BLaER1 treated with 17β-estradiol and CSF1 and Interleukin-3, amounts not matched to agents 10 nM and 100 nM (cell line): ENCODE results near the gene HIBADH.

Source experiments
- H3K27ac ChIP-seq, 11 experiments: shearing (Covaris generic); formaldehyde crosslinking; 2 replicates each; pipeline ENCODE4 v1.8.1; 2022
- H3K27me3 ChIP-seq, 11 experiments: shearing (Covaris generic); formaldehyde crosslinking; 2 replicates each; pipeline ENCODE4 v1.8.1; 2022
- H3K36me3 ChIP-seq, 11 experiments: shearing (Covaris generic); formaldehyde crosslinking; 2 replicates each; pipeline ENCODE4 v1.8.1; 2022
- H3K4me1 ChIP-seq, 10 experiments: shearing (Covaris generic); formaldehyde crosslinking; 2 replicates each; pipeline ENCODE4 v1.8.1; 2022
- H3K4me2 ChIP-seq, 11 experiments: shearing (Covaris generic); formaldehyde crosslinking; 2 replicates each; pipeline ENCODE4 v1.8.1; 2022
- H3K4me3 ChIP-seq, 10 experiments: shearing (Covaris generic); formaldehyde crosslinking; 2 replicates each; pipeline ENCODE4 v1.8.1; 2022
- H3K9ac ChIP-seq, 11 experiments: shearing (Covaris generic); formaldehyde crosslinking; 2 replicates each; pipeline ENCODE4 v1.8.1; 2022
- H3K9me3 ChIP-seq, 11 experiments: shearing (Covaris generic); formaldehyde crosslinking; replicated peaks in 1 of 11; 2 replicates each; pipeline ENCODE4 v1.8.1; 2022
- H4K20me1 ChIP-seq, 11 experiments: shearing (Covaris generic); formaldehyde crosslinking; 2 replicates each; pipeline ENCODE4 v1.8.1; 2022
- Cebpa-rat ChIP-seq, 11 experiments: shearing (Covaris generic); IDR thresholded peaks; 2 replicates each; pipeline ENCODE4 v1.8.1; 2022

HIBADH gene

DNA sequence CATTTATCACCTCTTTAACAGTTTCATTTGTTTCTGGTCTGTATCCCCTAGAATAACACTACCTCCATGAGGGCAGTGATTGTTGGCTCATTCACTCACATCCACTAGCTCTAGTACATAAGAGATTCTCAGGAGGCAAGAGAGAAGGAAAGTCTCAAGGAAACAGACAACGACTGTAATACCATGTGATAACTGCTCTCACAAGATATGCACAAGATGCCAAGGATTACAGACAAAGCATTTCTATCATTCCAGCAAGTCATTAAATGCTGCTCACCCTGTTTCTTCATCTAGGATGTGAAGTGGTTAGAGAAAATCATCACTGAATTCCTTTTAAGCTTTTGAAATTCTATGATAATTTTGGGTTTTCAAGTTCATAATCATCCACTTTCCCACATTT is 115.3 kb downstream of the HIBADH start:
- Histone ChIP-seq H3K4me1 (peaks cover 0 to 4% (median 0%) of the 10 kb centered on the region in 10 experiments; a peak in 2 of 20 replicates), H3K27ac (no peak overlapping the region), H3K9me3 (peaks cover 0 to 5% (median 3%) of the 10 kb centered on the region in 11 experiments; a peak in 10 of 22 replicates), H3K4me2 (no peak overlapping the region), H3K27me3 (no peaks in the 10 kb centered on the region), H3K36me3 (peaks cover 2 to 10% (median 6%) of the 10 kb centered on the region in 11 experiments; a peak in 13 of 22 replicates), H3K9ac (no peak overlapping the region), H3K4me3 (no peak overlapping the region), H4K20me1 (no peaks in the 10 kb centered on the region)
- TF ChIP-seq Cebpa-rat (IDR thresholded peaks at IDR 0.05), result no peak

DNA sequence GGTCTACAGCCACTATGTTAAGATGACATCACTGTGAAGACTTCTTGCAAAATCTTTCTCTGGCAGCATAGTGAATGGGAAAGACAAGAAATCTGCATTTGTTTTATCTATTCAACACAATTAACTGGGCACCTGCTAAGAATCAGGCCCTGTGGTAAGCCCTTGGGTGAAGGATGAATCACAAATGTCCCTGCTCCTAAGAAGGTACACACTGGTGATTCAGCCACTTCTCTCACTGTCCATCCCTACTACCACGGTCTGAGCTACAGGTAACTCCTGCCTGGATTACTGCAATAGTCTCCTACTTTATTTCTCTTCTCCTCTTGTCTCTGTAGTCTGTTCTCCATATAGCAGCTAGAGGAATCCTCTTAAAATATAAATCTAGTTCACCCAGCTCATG is 116.1 kb downstream of the HIBADH start:
- no peak overlapping the region for H3K4me2 ChIP-seq
- no peaks in the 10 kb centered on the region for H3K4me1 ChIP-seq
- no peak for TF ChIP-seq Cebpa-rat (IDR thresholded peaks at IDR 0.05)

DNA sequence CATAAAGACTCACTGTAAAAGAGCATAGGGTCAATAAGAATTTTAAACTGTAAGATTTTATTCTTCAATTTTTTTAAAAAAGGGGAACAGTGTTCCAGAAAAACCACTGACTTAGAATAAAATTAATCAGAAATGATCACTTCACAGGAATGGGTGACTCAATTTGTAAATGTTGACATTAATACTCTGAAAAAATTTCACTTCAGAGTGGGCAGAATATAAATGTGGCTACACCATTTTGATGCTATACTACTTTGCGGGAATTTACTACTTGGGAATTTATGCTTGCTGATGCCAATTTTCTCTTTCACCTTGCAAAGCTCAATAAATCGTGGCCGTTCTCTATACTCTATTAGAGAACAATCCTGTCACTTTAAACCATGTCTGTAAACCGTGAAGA is 126.9 kb downstream of the HIBADH start:
- Histone ChIP-seq H4K20me1 (no peaks in the 10 kb centered on the region), H3K4me2 (no peak overlapping the region), H3K9ac (no peak overlapping the region), H3K4me1 (no peaks in the 10 kb centered on the region), H3K27me3 (no peaks in the 10 kb centered on the region), H3K36me3 (peaks cover 13 to 41% (median 19%) of the 10 kb centered on the region in 11 experiments), H3K9me3 (peaks cover 2 to 10% (median 7%) of the 10 kb centered on the region in 11 experiments; a peak in 21 of 22 replicates), H3K27ac (no peak overlapping the region), H3K4me3 (no peak overlapping the region)
- no peak for TF ChIP-seq Cebpa-rat (IDR thresholded peaks at IDR 0.05)

More for the DNA sequence above, 116.1 kb downstream of the HIBADH start:
- H3K27me3 ChIP-seq, result no peaks in the 10 kb centered on the region
- H3K27ac ChIP-seq, result no peak overlapping the region
- peaks cover 8 to 16% (median 13%) of the 10 kb centered on the region in 11 experiments for H3K36me3 ChIP-seq
- H3K4me3 ChIP-seq, result no peak overlapping the region
- H4K20me1 ChIP-seq, result no peaks in the 10 kb centered on the region
- peaks cover 2 to 13% (median 10%) of the 10 kb centered on the region in 11 experiments for H3K9me3 ChIP-seq
- no peak overlapping the region for H3K9ac ChIP-seq

DNA sequence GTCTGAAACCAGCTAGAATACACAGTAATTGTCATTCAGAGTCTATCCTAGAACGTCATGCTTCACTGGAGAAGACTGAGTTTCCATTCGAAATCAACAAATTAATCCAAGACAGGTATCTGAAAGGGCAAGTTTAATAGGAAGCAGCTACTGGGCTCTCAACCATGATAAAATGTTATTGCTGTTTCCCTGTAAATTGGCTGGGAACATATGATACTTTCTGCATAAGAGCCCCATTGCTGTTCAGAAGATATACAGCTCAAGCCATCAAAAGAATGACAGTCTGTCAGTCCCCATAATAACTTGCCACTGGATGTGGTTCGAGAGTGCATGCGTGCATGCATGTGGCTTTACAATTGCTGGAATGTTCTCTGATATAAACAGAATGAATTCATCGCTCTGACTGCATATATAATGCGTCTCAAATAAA is 129.0 kb downstream of the HIBADH start:
- Histone ChIP-seq H3K4me1 (no peaks in the 10 kb centered on the region), H3K27me3 (no peaks in the 10 kb centered on the region), H3K4me3 (no peak overlapping the region), H4K20me1 (no peaks in the 10 kb centered on the region), H3K9ac (no peak overlapping the region), H3K9me3 (peaks cover 11 to 18% (median 15%) of the 10 kb centered on the region in 11 experiments), H3K4me2 (no peak overlapping the region), H3K27ac (no peak overlapping the region), H3K36me3 (peaks cover 13 to 42% (median 25%) of the 10 kb centered on the region in 11 experiments; a peak in 19 of 22 replicates)
- TF ChIP-seq Cebpa-rat (IDR thresholded peaks at IDR 0.05), result no peak

DNA sequence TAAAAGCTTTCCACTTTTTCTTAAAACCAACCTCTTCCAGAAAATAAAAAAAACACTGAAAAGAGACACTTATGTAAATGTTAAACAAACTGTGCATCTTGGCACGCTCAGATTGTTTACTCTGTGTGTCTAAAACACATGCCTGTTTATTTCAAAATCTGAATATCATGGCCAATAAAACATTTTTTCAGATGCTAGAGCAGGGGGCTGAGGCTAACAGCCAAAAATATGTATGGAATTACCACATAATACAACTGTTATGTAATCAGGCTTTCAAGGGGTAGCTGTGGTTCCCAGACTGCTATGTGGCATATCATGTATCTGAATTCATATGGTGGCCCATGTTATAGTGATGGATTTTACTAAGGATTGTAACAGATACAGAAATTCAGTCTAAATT is 130.4 kb downstream of the HIBADH start:
- Histone ChIP-seq H3K27ac (no peak overlapping the region), H3K4me1 (no peaks in the 10 kb centered on the region), H3K9ac (no peak overlapping the region), H3K9me3 (peaks cover 14 to 22% (median 19%) of the 10 kb centered on the region in 11 experiments), H3K27me3 (no peaks in the 10 kb centered on the region), H3K4me2 (no peak overlapping the region), H4K20me1 (no peaks in the 10 kb centered on the region), H3K4me3 (no peak overlapping the region), H3K36me3 (peaks cover 13 to 40% (median 30%) of the 10 kb centered on the region in 11 experiments; a peak in 19 of 22 replicates)
- no peak for TF ChIP-seq Cebpa-rat (IDR thresholded peaks at IDR 0.05)

DNA sequence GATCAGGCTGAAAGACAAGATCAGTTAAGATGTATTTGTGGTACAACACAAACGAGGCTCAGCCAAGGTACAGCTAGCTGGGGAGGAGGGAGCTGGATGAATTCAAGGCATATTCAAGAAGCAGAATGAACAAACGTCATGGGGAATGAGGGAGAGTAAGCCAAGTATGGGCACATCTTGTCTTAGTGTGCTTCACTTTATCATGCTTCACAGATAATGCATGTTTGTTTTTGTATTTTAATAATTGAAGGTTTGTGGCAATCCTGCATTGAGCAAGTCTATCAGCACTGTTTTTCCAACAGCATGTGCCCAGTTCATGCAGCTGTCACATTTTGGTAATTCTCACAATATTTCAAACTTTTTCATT is 135.4 kb downstream of the HIBADH start:
- Histone ChIP-seq H3K4me3 (no peak overlapping the region), H3K4me1 (no peaks in the 10 kb centered on the region), H3K9ac (no peak overlapping the region), H3K4me2 (no peak overlapping the region), H3K9me3 (peaks cover 14 to 25% (median 19%) of the 10 kb centered on the region in 11 experiments), H3K27me3 (no peaks in the 10 kb centered on the region), H3K36me3 (peaks cover 18 to 65% (median 52%) of the 10 kb centered on the region in 11 experiments; a peak in 20 of 22 replicates), H3K27ac (no peak overlapping the region), H4K20me1 (no peaks in the 10 kb centered on the region)
- TF ChIP-seq Cebpa-rat (IDR thresholded peaks at IDR 0.05), result no peak

DNA sequence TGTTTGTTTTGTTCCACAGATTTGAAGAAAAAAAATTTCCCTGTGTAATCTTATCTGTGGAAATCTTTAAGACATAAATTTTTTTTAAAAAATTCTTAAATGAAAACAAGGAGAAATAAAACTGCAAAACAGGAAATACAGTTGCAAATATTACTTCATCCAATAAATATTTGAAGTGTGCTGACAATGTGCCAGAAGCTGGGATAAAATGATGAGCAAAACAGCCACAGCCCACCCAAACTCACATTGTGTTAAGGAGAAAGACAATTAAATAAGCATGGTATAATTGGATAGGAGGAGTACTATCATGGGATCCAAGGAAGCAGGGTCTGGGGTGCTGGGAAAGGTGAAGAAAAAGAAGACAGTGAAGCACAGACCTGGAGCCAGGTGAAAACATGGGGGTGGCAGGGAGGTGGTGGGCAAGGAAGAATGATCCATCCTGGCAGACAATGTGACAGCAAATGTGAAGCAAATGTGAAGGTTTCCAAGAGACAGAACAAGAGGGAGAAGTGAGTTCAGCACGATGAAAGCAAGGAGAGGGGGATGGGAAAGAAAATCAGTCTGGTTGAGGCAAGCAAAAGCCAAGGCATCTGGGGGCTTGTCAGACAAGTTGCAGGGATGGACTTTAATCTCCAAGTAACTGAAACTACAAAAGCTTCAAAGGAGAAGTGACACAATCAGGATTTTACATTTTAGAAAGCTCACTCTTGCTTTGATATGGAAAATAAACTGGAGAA is 135.9 kb downstream of the HIBADH start:
- no peak overlapping the region for H3K4me2 ChIP-seq
- H3K27ac ChIP-seq, result no peak overlapping the region
- H3K27me3 ChIP-seq, result no peaks in the 10 kb centered on the region
- H3K4me1 ChIP-seq, result no peaks in the 10 kb centered on the region
- H3K9ac ChIP-seq, result no peak overlapping the region
- peaks cover 14 to 25% (median 19%) of the 10 kb centered on the region in 11 experiments for H3K9me3 ChIP-seq
- peaks cover 18 to 65% (median 52%) of the 10 kb centered on the region in 11 experiments; a peak in 20 of 22 replicates for H3K36me3 ChIP-seq
- no peak overlapping the region for H3K4me3 ChIP-seq
- TF ChIP-seq Cebpa-rat (IDR thresholded peaks at IDR 0.05), result no peak
- H4K20me1 ChIP-seq, result no peaks in the 10 kb centered on the region

DNA sequence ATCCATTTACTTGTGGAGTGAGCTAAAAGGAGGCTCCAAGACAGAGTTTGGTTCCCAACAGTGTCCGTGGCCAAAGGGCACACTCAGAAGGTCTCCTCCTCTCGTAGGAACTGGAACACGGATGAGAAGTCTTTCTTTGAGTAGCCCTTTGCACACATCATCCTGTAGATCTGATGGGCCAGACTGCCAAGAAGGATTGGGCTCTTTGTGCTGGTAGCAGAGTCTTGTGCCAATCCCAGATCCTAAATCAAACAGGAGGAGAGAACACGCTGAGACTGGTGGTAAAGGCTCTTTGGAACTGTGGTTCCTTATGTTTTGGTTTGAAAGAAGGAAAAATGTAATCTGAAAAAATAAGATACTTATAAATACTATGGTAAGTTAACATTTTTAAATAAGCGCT is 136.6 kb downstream of the HIBADH start:
- H3K36me3 ChIP-seq, result peaks cover 18 to 63% (median 50%) of the 10 kb centered on the region in 11 experiments; a peak in 20 of 22 replicates
- no peak overlapping the region for H3K4me2 ChIP-seq
- H3K27ac ChIP-seq, result no peak overlapping the region
- H4K20me1 ChIP-seq, result no peaks in the 10 kb centered on the region
- H3K4me3 ChIP-seq, result no peak overlapping the region
- peaks cover 14 to 25% (median 19%) of the 10 kb centered on the region in 11 experiments for H3K9me3 ChIP-seq
- TF ChIP-seq Cebpa-rat (IDR thresholded peaks at IDR 0.05), result no peak
- H3K4me1 ChIP-seq, result no peaks in the 10 kb centered on the region
- H3K27me3 ChIP-seq, result no peaks in the 10 kb centered on the region
- H3K9ac ChIP-seq, result no peak overlapping the region

DNA sequence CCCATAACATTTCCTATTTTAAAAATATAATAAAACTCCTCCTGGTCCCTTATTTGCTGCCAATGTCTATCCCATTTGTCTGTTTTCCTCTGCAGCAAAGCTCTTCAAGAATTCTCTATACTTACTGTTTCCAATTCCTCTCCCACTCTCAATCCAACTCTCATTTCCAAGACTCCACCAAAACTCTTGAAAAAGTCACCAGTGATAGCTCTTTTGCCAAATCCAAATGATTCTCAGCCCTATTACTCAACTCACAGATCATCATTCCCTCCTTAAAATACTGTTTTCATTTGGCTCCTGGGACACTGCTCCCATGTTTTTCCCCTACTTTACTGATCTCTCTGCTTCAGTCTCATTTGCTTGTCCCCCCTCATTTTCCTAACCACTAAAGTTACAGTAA is 139.4 kb downstream of the HIBADH start:
- H3K9me3 ChIP-seq, result peaks cover 0 to 6% (median 1%) of the 10 kb centered on the region in 11 experiments; a peak in 6 of 22 replicates
- H4K20me1 ChIP-seq, result no peaks in the 10 kb centered on the region
- H3K36me3 ChIP-seq, result peaks cover 0 to 35% (median 23%) of the 10 kb centered on the region in 11 experiments; a peak in 19 of 22 replicates
- no peak overlapping the region for H3K27ac ChIP-seq
- no peaks in the 10 kb centered on the region for H3K4me1 ChIP-seq
- no peaks in the 10 kb centered on the region for H3K27me3 ChIP-seq
- no peak overlapping the region for H3K4me2 ChIP-seq
- no peak overlapping the region for H3K9ac ChIP-seq
- H3K4me3 ChIP-seq, result no peak overlapping the region
- no peak for TF ChIP-seq Cebpa-rat (IDR thresholded peaks at IDR 0.05)
